H1 (cell line): ENCODE results near the gene PTP4A1.

Experiments used
- CBX8 ChIP-seq: fragments of 300-800, 300-1000 bp; sonication (generic); IDR thresholded peaks from 2 replicates; pipeline ENCODE4 v1.7.1; 2016; ENCODE audit warnings: low read depth, low read length, borderline replicate concordance
- CREB1 ChIP-seq: IDR thresholded peaks from 2 replicates; pipeline ENCODE4 v1.6.1; 2012; ENCODE audit warnings: inconsistent platforms
- E2F6 ChIP-seq: IDR thresholded peaks from 2 replicates; pipeline ENCODE4 v1.6.1; 2012; ENCODE audit warnings: inconsistent platforms
- HDAC2 ChIP-seq, 2 experiments: fragments of 300-600 bp in 1 of 2; sonication (generic) in 1 of 2; IDR thresholded peaks; 2 replicates each; pipeline ENCODE4 v1.6.1; 2011 to 2012; ENCODE audit warnings: low read depth in 2 of 2, low read length in 2 of 2, mild to moderate bottlenecking in 2 of 2, moderate library complexity in 2 of 2, borderline replicate concordance in 1 of 2, inconsistent platforms in 1 of 2
- POLR2A ChIP-seq, 2 experiments: IDR thresholded peaks; 1 replicate in 1 of 2; 2 replicates in 1 of 2; pipeline ENCODE4 v1.6.1; 2011; ENCODE audit warnings: low read depth in 2 of 2, low read length in 2 of 2, mild to moderate bottlenecking in 2 of 2; ENCODE audit errors: control extremely low read depth in 1 of 2
- POLR2AphosphoS5 ChIP-seq: IDR thresholded peaks from 2 replicates; pipeline ENCODE4 v1.6.1; 2011; ENCODE audit warnings: low read depth, low read length
- RAD21 ChIP-seq, 2 experiments: IDR thresholded peaks in 1 of 2; conservative IDR thresholded peaks in 1 of 2; 2 replicates each; pipeline ENCODE4 v1.6.1; 2011; ENCODE audit warnings: low read depth in 2 of 2, low read length in 2 of 2, improper control_type of control experiment in 1 of 2, inconsistent platforms in 1 of 2, mild to moderate bottlenecking in 1 of 2, moderate library complexity in 1 of 2
- TAF1 ChIP-seq: IDR thresholded peaks from 2 replicates; pipeline ENCODE4 v1.6.1; 2011; ENCODE audit warnings: mild to moderate bottlenecking, low read depth, low read length
- TBP ChIP-seq: IDR thresholded peaks from 2 replicates; pipeline ENCODE4 v1.6.1; 2011; ENCODE audit warnings: low read depth, low read length, improper control_type of control experiment
- TCF12 ChIP-seq: IDR thresholded peaks from 2 replicates; pipeline ENCODE4 v1.6.1; 2011; ENCODE audit warnings: low read depth, mild to moderate bottlenecking, low read length
- TEAD4 ChIP-seq: IDR thresholded peaks from 2 replicates; pipeline ENCODE4 v1.6.1; 2012; ENCODE audit warnings: low read depth, low read length, inconsistent platforms, mixed read lengths
- ZNF274 ChIP-seq: IDR thresholded peaks from 2 replicates; pipeline ENCODE4 v1.7.0; 2012; ENCODE audit warnings: low read length, borderline replicate concordance; ENCODE audit errors: extremely low read depth
- TF ChIP-seq, protein P1 (sequence below), 3 experiments: IDR thresholded peaks; 1 replicate in 2 of 3; 2 replicates in 1 of 3; pipeline versions ENCODE4 v1.5.1 to v1.6.1; 2011; ENCODE audit warnings: low read length in 3 of 3, mild to moderate bottlenecking in 3 of 3, inconsistent platforms in 2 of 3, low read depth in 1 of 3, moderate library complexity in 1 of 3; ENCODE audit not compliant: insufficient read depth in 1 of 3; ENCODE audit errors: control extremely low read depth in 1 of 3

DNA sequence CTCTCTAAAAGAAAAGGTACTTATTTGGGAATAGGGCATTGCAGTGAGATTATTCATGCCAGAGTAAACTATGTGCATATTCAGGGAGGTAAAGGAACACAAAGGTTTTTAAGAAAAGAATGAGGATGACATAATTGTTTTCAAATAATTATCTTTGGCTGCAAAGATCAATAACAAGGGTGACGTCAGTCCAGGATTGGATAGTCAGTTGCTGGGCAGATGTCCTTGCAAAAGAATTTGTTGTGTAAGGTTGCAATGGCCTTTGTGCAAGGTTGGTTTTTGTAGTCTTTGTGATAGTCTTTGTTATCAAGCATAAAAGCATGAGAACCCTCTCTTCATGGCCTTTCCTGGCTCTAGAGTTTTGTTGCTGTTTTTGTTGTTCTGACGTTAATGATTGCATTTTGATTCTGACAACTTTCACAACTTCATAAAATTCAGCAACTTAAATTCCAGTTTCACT is 17.7 kb downstream of the PTP4A1 start:
- TF ChIP-seq, protein P1, sequence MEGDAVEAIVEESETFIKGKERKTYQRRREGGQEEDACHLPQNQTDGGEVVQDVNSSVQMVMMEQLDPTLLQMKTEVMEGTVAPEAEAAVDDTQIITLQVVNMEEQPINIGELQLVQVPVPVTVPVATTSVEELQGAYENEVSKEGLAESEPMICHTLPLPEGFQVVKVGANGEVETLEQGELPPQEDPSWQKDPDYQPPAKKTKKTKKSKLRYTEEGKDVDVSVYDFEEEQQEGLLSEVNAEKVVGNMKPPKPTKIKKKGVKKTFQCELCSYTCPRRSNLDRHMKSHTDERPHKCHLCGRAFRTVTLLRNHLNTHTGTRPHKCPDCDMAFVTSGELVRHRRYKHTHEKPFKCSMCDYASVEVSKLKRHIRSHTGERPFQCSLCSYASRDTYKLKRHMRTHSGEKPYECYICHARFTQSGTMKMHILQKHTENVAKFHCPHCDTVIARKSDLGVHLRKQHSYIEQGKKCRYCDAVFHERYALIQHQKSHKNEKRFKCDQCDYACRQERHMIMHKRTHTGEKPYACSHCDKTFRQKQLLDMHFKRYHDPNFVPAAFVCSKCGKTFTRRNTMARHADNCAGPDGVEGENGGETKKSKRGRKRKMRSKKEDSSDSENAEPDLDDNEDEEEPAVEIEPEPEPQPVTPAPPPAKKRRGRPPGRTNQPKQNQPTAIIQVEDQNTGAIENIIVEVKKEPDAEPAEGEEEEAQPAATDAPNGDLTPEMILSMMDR (IDR thresholded peaks at IDR 0.05; ENCODE audit: control extremely low read depth in 1 of 3, insufficient read depth in 1 of 3, low read depth in 1 of 3, low read length in 3 of 3): no peak
- no peak for TF ChIP-seq CBX8
- no peak for TF ChIP-seq POLR2AphosphoS5
- no peak for TF ChIP-seq RAD21 (IDR thresholded peaks at IDR 0.05 in 1 of 2, conservative IDR thresholded peaks at IDR 0.05 in 1 of 2; ENCODE audit: low read depth in 2 of 2, low read length in 2 of 2)
- no peak for TF ChIP-seq TCF12
- TF ChIP-seq ZNF274: no peak
- no peak for TF ChIP-seq POLR2A (IDR thresholded peaks at IDR 0.05; ENCODE audit: control extremely low read depth in 1 of 2, low read depth in 2 of 2, low read length in 2 of 2)
- no peak for TF ChIP-seq CREB1
- no peak for TF ChIP-seq E2F6
- no peak for TF ChIP-seq HDAC2 (IDR thresholded peaks at IDR 0.05; ENCODE audit: borderline replicate concordance in 1 of 2, low read depth in 2 of 2, low read length in 2 of 2)
- TF ChIP-seq TBP: no peak
- TF ChIP-seq TEAD4: no peak
- no peak for TF ChIP-seq TAF1
